NCI-H1436 (cell line): ENCODE measurements around the gene ARHGAP33.

Source experiments
- DNase-seq: peaks from one replicate; lab custom pipeline; 2025; lab: John Stamatoyannopoulos, UW

Gene ARHGAP33

DNA sequence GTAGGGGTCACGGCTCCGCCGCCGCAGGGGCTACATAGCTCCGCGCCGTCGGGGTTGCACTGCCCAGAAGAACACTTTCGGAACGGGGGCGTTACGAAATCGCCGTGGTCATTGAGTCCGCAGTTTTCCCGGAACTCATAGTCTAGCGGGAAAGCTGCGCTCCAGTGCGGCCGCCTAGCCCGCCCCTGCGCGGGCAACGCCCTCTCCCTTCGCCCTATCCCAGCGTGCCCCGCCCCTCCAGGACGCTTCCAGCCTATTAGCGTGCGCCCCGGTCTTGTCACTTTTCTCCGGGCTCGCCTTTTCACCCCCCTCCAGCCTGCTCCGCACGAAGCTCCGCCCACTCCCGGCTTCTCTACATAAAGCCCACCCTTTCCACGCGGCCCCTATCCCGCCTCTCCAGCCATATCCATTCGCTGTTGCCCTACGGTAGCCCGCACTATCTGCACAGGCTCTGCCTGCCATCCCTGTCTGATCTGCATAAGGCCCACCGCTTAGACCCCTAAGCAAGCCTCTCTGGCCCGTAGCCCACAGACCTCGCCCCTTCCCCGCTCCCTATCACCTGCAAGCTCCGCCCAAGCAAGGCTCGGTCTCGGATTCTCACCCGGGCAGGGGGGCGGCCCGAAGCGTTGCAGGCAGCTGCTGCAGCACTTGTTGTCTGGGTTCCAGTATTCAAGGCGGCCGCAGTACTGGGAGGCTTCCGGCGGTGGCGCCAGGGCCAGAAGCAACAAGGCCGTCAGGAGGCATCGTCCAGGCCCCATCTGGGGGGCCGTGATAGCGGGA is 34.8 kb upstream of the ARHGAP33 start:
- DNase-seq = peak; percentile 97

DNA sequence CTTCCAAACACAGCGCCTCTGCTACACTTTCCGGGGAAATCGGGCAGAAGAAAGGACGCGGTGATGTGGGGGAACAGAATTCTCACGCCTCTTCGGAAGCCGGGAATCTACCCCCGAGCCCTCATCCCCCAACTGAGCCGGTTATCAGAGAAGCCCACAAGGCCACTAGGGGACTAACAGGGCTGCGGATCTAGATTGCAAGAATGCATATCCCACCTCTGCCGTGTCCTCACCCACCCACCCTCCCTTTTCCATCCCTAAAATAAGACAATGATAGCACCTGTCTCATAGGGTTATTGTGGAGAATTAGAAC is 34.2 kb upstream of the ARHGAP33 start:
- no peak for DNase-seq

DNA sequence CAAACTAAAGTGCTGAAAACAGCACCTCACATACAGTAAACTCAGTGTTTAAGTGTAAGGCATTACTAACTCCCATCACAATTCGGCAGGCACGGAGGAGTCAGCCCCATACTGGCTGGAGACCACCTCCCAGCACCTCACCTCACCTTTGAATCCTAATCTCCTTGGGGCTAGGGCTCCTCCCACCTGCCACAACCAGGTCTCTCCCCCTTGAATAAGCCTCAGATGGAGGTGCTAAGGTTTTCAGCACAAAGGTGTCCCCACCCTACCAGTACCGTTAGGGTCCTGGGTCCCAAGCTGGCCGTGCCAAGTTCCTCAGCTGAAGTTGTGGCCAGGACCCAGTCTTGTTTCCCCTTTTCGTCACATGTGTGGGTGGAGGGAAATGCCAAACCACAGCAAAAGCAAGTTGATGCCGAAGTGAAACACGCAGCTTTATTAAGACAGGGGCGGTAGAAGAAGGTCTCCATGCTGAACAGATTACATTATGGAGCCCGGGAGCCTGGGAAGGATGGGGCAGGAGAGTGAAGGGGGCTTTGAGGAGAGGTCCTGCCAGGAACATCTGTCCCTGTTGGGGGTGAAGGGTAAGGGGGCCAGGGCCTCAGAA is 33.1 kb upstream of the ARHGAP33 start, which contains the start of gene IGFLR1:
Gene IGFLR1, minus strand, starts transcription at position 332 of the 604 bp plus-strand sequence. CDS start 1,272 bp downstream, outside the sequence.
- no peak for DNase-seq

DNA sequence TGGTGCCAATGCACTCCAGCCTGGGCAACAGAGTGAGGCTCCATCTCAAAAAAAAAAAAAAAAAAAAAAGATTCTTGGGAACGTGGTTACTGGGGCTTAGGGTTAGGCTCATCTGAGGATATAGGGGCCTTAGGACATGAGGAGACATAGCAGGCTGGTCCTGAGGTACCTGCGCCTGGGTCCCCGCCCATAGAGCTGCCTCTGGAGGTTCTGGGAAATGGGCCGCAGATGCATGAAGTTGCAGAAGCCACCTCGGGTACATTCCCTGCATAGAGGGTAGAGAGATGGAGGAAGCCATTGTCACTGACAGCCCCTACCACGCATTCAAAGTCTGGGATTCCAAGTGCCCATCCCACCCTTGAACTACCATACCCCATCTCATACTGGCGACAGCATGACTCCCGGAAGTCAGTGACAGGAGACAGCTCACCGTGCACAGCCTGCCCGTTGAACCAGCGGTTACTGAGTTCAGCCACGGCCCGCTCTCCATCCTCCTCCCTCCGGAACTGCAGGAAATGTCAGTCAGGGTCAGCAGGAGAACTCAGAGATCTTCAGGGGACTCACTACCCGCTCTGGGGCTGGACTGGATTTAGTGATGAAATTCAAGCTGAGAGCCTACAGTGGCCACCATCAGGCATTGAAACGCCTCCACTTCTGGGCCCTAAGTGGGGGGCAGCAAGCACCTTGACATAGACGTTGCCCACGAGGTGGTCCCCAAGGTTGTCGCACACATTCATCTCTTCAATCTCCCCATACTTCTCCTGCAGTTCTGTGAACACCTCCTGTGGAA is 31.5 kb upstream of the ARHGAP33 start:
- no peak for DNase-seq

DNA sequence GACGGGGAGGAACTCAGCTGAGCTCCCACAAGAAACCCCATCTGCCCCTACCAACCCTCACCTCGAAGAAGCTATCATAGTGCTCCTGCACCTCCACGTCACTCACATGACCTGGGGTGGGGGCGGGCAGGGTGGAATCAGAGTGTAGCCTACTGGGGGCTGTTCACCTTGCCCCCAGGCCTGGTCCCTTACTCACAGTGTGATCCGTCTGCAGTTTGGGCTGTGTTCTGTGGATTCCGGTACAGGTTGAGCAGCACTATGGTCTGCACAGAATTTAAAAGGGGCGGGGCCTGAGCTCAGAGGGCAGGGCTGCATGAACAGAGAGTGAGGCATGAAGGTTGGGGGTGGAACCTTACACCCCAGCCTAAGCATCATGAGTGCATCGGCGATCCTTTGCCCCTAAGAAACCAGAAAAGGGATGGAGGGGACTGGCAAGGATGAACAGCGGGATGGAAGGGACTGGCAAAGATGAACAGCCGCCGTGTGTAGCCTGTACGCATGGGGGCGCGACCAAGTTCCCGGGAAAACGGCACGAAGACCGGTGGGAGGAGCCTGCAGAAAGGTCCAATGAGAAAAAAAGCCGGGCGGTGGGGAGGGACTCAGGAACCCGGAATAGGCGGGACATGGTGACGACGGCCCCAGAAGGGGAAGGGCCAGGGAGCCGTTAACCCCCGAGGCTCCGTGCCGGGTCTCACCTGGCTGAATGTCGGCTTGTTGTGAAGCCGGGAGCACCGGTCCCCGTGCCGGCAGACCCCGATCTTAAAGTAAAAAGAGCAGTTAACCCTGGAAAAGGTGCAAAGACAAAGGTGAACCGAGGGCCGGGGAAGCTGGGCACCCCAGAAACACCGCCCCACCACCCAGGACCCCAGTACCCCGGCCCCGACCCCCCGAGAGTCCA is 30.7 kb upstream of the ARHGAP33 start:
- DNase-seq = peak; percentile 95

DNA sequence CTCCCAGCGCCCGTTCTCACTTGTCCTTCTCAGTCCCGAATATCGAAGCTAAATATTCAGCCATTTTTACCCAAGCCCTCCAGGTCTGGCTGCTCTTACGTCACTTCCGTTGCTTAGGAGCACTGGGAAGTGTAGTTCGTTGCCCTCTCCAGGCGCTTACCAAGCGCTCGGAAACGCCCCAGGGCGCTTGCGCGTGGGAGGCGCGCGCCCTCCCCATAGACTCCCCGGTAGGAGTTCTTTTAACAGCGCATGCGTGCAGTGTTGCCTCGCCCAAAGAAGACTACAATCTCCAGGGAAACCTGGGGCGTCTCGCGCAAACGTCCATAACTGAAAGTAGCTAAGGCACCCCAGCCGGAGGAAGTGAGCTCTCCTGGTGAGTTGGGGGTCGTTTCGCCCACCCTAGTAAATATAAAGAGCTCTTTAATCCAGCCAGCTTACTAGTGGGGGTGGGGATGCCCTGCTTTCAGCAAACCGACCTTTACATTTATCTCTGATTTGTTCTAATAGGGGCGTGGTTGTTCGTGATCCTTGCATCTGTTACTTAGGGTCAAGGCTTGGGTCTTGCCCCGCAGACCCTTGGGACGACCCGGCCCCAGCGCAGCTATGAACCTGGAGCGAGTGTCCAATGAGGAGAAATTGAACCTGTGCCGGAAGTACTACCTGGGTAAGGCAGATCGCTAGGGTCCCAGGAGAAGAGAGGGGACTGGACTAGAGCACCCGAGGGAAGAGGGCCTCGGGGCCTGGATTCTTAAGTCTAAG is 29.9 kb upstream of the ARHGAP33 start, which contains the start of the genes PSENEN and U2AF1L4:
Gene PSENEN, plus strand, starts transcription at position 324 of the 759 bp plus-strand sequence. Its CDS starts 280 bp downstream, at position 604.
Gene U2AF1L4, minus strand, starts transcription at position 91 of the 759 bp plus-strand sequence. Its CDS starts 27 bp downstream, at position 64.
- DNase-seq = peak; percentile 99

DNA sequence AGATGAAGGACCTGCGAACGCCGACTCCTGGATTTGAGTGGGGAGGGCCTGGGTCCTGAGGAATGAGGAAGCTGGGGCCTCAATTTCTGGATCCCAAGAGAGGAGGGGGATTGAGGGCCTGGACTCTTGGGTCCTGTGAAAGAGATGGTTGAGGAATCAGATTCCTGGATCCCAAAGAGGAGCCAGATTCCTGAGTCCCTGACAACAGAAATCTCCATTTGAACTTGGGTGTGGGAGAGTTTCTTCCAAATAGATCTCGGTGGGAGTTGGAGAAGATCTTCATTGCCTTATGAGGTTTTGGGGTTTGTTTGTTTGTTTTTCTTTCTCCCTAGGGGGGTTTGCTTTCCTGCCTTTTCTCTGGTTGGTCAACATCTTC is 29.3 kb upstream of the ARHGAP33 start:
- no peak for DNase-seq

DNA sequence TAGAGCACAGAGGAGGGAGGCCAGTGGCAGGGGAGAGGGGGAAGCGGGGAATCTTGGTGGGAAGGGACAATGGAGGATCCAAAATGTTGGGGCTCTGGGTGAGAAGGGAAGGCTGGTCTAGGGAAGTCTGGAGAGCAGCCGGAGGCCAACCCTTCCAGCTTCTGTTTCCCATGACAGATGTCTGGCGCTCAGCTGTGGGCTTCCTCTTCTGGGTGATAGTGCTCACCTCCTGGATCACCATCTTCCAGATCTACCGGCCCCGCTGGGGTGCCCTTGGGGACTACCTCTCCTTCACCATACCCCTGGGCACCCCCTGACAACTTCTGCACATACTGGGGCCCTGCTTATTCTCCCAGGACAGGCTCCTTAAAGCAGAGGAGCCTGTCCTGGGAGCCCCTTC is 28.8 kb upstream of the ARHGAP33 start:
- no peak for DNase-seq

DNA sequence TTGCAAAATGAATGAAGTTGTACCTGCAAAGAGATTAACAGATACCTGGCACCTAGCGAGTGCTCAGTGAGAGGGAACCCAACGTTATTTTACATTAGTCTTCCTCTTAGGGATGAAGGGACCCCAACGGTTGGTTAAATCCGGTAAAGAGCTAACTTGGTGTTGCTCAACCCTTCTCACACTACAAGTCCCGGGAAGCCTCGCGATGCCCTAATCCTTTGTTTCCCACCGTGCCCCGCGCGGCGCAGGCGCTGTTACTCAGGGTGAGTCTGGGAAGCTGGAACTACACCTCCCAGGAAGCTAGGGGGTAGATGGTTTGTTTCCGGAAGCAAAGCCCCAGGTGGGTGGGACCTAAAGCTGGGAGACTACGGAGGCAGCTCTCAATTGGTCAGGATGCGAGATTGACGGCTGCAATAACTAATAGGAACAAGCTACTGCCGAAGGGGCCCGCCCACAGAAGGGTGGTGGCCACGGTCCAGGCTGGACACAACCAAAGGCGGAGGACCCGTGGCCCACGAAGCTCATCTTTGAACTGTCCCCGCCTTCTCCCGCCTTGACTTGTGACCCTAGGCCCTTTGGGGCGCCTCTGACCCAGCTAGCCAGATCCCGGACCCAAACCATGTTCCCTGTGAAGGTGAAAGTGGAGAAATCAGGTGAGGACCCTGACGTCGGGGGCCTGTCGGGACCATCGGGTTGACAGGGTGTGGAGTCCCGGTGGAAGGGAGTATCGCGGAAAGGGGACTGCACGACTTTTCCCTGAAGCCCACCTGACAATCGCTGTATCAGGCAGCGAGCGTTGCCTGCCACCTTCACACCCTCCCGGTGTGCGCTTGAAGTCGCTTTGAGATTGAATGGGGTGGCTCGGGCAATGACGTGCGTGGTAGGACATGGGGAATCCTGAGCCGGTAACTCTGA is 27.0 kb upstream of the ARHGAP33 start, which contains the start of gene LIN37:
Gene LIN37, plus strand, starts transcription at position 471 of the 915 bp plus-strand sequence. Its CDS starts 149 bp downstream, at position 620.
- DNase-seq = peak; percentile 99

DNA sequence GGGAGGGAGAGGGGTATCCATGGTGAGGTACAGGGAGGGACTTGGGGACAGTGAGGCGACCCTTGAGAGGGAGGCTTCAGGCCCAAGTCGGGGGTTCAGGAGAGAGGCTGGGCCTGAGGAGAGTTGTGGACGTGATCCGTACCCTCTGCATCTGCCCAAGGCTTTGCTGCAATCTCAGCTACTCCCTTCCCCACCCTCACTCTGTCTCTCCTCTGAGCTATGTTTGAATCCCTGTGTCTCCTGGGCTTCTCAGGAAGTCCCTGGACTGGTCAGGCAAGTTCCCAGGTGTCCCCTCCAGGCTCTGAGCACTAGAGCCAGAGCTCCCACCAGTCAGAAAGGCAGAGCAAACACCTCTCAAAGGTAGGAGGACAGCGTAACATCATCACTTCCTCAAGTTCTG is 25.2 kb upstream of the ARHGAP33 start:
- DNase-seq = no peak

DNA sequence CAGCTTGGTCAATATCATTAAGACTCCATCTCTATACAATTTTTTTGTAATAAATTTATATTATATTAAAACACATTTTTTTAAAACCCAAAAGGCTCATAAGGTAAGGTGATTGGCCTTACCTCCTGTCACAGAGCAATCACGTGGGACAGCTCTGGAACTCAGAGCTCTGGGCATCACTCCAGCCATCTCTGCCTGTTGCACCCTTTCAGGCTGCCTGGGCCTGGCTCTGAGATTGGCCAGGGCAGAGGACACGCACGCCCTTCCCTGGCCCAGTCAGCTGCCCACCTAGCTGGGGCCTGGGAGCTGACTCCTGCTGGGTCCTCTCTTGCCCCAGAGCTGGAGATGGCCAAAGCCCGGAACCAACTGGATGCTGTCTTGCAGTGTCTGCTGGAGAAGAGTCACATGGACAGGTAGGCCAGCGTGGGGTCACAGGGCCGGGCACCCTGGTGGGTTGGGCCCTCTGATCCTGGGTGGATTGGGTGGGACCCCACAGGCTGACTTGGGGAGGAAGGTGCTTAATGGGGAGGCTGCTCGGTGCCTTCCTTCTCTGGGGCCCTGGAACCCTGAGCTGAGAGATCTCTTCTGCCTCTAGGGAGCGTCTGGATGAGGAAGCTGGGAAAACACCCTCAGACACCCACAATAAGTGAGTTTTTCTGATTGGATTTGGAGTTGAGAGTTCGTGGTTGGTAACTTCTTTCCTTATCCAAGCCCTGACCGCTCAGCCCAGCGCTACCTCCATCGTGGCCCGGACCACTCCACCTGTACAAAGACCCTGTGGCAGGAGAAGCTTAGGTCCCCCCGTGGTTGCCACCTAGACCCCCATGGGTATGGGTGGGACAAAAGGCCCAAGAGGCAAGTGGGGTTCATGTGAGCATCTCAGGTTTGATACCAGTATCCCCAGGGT is 23.3 kb upstream of the ARHGAP33 start:
- no peak for DNase-seq

DNA sequence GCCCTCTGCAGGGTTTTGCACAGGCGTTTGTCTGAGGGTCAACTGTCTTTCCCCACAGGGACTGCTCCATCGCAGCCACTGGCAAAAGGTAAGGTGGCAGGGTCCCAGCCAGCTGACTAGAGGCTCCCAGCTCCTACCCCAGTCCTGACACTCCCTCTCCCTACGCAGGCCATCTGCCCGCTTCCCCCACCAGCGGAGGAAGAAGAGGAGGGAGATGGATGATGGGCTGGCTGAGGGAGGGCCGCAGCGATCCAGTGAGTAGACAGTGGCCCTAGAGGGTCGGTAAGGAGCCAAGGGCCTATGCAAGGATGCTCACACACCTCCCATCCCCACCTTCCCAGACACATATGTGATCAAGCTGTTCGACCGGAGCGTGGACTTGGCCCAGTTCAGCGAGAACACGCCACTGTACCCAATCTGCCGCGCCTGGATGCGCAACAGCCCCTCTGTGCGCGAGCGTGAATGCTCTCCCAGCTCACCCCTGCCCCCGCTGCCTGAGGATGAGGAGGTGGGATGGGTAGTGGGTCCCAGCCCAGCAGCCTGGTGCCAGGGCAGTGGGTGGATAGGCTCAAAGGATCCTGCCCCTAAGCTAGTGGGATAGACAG is 22.5 kb upstream of the ARHGAP33 start:
- no peak for DNase-seq

DNA sequence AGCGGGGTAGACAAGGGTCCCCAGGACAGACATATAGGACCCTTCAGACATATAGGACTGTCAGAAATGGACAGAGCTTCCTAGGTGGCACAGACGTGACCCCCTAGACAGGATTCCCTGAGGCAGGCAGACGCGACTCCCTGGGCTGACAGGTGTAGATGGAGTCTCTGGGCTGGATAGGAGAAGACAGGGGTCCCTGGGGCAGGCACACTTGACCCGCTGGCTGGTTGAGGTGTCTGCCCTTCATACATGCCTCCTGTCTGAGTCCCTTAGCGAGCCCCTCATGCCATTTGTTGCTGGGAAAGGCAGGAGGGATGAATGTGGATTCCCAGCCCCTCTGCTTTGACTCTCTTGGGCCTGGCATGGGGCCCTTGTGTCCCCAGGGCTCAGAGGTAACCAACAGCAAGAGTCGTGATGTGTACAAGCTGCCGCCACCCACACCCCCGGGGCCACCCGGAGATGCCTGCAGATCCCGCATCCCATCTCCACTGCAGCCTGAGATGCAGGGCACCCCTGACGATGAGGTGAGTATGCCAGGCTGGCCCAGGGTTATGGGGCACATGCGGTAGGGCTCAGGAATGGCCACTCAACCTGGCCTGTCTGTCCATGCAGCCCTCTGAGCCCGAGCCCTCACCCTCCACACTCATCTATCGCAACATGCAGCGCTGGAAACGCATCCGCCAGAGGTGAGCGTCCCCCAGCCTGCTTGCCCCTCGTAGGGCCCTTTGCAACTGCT is 21.6 kb upstream of the ARHGAP33 start:
- DNase-seq = no peak

DNA sequence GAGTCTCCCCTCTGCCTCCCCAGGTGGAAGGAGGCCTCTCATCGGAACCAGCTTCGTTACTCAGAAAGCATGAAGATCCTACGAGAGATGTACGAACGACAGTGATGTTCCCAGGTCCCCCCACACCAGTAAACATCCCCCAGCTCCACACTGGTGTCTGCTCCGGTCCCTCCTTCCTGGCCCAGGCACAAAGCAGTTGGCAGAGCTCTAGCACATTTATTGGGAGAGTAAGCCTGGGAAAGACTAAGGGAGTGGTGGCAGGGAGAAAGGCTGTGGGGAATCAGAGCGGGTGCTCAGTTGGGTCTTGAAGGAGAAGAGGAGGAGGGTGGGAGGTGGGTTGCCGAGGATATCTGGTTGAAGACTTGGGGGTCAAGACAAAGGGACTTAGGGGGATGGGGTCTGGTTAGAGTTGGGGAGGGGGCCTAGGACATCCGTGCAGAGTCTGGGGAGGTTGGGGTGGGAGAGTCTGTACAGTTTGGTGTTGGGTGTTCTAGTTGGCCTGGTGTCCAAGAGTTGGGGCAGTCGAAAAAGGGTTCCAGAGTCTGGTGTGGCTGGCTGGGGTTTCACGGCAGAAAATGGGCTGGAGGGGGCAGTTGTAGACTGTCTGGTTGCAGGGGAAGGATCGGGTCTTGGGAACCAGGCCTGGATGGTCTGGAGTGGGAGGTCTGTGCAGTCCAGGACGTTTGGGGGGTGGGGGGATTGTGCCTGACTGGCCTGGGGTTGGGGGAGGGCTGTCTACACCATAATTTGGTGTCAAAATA is 20.8 kb upstream of the ARHGAP33 start:
- DNase-seq = no peak

DNA sequence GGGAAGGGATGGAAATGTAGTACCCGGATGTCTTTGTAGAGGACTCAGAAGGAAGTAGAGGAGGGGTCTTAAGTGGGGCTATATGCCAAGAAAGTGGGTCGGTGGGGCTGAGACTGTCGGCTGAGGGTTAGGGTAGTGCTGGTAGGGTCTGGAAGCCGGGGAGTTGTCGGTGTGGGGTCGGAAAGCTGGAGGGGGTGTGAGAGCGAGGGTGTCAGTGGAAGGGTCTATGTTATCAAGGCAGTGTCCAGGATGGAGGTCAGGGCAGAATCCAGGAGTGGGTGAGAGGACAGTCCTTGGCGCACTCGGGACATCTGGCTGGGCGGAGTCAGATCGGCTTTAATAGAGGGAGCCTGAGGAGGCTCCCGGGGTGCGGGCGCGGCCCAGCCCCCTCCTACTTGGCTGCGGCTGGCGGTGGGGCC is 20.2 kb upstream of the ARHGAP33 start:
- DNase-seq = no peak

DNA sequence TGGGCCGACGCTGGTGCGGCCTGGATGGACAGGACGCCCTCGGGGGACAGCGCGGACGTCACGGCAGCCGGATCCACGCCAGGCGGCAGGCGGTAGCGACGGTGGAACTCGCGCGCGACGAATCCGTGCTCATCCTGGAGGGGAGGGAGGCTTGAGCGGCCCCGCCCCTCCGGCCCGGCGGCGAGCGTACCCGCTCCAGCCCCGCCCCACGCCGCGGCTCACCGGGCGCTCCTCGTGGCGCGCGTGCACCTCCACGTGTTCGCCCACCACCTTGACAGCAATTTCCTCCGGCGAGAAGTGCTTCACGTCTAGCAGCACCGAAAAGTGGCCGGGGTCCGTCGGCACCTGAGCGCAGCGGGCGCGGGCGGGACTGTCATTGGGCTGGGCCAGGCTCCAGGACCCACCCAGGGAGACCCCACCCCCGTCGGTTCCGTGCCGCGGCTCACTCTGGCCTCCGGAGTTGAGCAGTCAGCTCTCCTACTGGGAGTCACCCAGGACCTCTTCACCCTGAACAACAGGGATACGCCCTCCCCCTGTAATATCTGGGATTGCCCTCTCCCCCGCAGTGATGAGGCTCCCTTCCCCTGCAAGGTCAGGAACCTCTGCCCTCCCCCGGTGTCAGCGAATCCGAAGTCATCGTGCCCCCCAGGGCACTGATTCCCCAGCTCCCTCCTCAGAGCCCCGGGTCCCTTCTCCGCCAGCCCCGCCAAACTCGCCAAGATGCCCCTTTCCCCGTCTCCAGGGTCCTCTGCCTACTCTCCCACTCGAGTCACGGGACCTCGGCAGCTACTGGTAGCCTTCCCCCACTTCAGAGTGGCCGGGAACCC is 19.6 kb upstream of the ARHGAP33 start:
- no peak for DNase-seq
